Activated effector memory CD4-positive, alpha-beta T cell treated with Interleukin-2 at 50 U/mL for 16 hours (primary cell): ENCODE data around the gene SS18.

Source experiments
- DNase-seq: peaks from one replicate; pipeline ENCODE4 v3.0.0-alpha.2; 2020

SS18 gene

DNA sequence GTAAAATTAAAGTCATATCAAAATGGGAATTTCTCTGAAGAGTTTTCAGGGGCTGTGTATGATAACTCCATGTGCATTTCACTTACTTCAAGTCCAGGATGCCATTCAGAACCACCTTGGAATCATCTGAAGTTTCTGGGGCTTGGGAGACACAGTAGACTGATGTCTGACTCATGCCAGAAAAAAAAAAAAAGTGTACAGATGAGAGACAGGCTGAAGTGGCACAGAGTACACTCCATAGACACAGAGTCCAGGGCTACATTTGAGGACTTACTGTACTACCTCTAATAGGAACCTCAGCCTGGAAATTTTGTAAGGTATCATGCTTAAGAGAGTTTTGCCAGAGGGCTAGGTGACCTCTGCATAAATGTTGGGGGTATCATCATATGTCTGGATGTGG, 92.0 kb downstream of the SS18 start:
- DNase-seq: no peak

DNA sequence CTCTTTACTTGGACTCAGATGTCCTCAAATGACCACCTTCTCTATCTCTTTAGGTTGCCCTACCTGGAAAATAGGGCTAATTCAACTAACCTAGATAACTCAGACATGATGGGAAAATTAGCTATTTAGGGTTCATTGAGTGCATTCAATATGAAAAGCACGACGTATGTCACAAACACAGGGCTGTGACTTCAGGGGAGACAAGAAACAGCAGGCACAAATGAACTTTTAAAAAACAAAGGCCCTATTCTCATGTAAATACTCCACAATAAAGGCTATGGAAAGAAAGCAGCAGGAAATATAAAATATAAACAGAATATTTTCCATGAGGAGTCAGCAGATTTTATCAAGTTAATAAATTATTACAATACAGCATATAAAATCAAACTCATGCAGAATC, 97.8 kb downstream of the SS18 start:
- no peak for DNase-seq

DNA sequence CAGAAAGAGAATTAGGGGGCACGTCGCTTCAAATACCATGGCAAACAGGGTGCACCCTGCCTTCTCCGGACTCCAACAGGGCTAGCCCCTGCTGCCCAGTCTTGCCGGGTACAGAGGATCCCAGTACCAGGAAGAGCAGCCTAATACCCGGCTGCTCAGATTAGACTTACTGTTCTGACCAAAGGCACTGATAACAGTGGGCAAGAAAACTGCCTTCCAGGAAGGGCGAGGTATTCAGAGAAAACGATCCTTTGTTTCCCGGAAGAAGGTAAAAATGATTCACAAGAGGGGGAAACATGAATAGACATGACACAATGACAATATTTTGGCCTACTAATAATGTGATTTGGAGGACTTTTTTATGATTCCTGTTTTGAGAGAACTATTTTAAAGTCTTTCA, 99.9 kb downstream of the SS18 start:
- no peak for DNase-seq

DNA sequence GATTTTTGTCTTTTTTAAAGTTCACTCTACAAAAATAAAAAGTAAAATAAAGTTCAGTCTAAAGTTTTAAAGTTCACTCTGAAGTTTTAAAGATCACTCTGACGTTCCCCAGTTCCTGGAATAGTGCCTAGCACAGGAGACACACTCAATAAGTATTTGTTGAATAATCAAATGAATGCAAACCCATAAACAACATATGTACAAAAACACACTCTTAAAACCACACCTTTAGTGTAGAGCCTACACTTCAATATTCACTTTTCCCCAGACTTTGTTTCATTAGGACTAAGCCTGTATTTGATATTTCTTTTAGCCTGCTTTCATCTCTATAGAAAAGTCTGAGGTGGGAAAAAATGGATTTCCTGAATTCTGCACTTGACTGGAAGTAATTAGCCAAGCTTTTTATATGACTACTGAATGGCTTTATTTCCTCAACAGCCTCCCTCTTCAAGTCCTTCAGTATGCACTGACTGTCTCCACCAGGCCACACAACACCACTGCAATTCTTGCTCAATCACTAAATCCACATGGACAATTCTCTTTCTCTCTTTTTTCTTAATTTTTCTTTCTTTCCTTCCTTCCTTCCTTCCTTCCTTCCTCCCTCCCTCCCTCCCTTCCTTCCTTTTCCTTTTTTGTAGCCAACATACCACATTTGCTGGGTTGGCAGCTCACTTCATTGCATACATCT, 104.6 kb downstream of the SS18 start:
- no peak for DNase-seq

DNA sequence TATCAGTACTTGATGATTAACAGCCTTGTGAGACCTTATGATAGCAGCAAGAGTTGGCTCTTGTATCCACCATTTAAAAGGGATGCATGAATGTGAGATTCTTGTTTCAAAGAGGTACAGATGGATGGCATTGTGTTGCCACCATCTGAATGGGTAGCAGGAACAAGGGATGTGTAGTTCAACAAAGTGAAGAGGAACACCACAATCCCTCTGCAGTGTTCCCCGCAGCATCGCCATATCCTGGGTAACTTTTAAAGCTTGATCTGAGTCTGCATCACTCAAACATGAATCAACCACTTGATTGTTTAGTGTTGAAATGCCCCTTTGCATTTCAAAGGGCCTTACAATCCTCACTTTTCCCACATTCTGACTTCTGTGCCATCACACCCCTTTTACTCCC, 106.7 kb downstream of the SS18 start:
- DNase-seq: no peak

DNA sequence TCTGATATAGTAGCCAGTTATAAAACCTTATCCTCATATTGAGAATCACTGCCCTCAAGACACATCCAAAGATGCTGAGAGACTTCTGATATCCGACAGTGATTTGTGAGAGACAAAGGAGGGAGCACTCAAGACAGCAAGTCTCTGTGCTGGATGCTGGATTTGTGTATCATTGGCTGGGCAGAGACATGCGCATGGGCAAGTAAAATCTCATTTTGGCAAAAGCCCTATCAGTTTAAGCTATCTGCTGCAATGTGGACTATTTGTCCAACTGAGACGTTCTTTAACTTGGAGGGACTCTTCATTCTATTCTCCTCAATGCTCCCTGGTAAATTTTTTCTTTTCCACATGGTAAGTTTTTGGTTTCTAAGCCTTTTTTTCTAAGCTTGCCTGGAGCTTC, 107.5 kb downstream of the SS18 start:
- no peak for DNase-seq

DNA sequence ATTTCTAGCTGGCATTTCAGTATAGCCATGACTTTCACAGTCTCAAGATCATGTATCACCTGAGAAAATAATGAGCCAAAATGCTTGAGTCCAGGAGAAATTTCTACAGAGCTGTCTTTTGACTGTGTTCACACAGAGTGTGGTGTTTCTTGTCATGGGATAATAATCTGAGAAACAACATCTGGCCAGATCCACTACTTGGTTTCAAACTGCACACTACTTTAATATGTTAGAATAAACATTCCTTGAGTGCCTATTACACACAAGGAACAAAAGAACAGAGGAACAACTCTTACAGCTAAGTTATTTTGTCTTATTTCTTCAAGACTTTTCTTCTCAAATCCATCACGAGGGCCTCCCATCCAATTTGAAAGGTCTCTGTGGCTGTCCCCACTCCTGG, 108.3 kb downstream of the SS18 start:
- DNase-seq: no peak

DNA sequence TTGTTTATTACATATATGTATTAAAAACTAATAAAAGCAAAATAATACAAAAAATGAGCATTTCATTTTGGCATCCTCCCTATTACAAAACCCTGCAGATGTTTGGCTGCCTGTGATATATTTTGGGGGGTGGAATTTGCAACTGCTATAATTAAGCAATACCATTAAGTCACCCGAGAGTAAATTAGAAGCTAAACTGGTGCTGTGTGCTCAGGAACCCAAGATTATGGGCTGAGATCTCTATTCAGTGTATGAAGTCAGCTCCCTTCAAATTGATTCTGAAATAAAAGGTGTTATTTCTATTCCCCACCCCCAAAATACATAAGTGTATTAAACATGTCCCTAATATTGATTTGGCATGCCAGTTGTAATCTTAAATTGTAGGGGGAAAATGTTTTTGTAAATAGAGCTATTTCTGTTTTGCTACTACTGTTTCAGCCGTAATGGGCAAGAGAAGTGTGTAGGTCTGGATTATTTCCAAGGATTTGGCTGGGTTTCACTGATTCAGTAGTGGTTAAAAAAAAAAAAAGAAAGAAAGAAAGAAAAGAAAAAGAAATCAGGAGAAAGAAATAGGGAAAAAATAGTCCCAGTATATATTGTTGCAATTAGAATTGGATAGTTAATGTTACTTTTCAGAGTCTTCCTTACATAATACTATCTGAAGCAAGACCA, 110.9 kb downstream of the SS18 start:
- DNase-seq: no peak

DNA sequence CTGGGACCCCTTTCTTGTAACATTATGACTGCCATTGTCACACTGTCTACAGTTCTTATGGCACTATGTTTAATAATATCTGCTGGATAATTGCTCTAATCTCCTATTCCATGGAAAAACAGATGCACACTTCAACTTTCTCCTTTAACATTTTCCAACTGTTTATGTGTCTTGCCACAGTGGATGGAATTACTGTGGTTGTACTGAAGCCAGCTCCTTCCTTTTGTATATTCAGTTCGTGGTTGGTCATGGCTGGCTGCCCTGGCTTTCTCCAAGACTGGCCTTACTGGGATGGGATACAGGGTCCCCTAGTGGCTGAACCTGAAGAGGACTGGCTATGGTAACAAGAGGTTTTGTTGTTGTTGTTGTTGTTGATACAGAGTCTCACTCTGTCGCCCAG, 113.9 kb downstream of the SS18 start:
- DNase-seq: no peak

DNA sequence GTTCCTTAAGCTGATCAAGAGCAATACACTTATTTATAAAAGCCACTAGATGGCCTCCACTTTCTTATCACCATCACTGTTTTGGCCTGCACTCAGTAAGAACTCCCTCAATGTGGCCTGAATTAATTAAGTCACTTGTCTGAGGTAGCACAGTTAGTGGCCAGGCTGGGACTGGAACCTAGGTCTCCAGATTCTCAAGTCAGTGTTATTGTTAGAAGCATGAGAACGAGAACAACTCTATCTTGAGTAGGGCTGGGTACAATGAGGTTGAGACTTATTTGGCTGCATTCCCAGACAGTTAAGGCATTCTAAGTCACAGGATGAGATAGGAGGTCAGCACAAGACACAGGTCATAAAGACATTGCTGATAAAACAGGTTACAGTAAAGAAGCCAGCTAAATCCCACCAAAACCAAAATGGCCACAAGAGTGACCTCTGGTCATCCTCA, 115.8 kb downstream of the SS18 start:
- no peak for DNase-seq
